Measurements from ENCODE around the gene PPP6R2. TPM values are rescaled to one million over a fixed set of nuclear protein-coding genes. Genes with fewer than 3 reads are reported as not detected.
"Not testable (repeated sequence)": the region's sequence is repeated elsewhere in the genome, so short reads cannot be mapped to it uniquely, and the experiment has no call there.

Gene PPP6R2
- total RNA-seq, 1 experiment from 2014 or later = 61.3 TPM

DNA sequence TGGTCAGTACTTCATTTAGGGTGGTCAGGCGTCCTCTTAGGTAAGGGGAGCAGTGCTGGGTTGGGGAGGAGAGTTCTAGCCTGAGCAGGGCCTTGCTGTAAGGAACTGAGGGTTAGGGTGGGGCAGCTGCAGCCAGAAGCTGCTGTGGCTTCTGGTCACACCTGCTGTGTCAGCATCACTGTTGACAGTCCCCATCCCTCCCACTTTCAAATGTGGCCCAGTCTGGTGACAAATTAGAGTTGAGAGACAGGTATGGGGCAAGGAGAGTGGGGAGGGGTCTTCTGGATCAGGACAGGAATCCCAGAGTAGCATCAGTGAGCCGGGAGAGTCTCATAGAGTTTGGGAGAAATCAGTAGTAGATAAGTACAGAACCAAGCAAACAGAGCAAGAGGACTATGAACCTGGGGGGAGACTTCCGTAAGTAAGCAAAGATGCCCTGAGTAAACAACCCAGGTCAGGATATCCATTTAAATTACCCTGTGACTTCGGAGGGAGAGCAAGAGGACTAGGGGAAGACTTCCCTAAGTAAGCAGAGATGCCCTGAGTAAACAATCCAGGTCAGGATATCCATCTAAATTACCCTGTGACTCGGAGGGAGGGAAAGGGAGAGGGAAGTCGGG is 53.7 kb downstream of the PPP6R2 start:
- Histone ChIP-seq H3K27ac (ENCODE audit: low read depth, low read length) (no peak overlapping the region), H3K4me2 (ENCODE audit: low read length) (no peak overlapping the region), H3K27me3 (ENCODE audit: insufficient read depth, low read length) (no peaks in the 10 kb centered on the region), H3K79me2 (ENCODE audit: insufficient read depth, low read length) (peaks cover 44% of the 10 kb centered on the region), H2AFZ (ENCODE audit: low read depth, low read length, poor library complexity, severe bottlenecking) (no peak overlapping the region), H3K9me2 (ENCODE audit: insufficient read depth) (no peaks in the 10 kb centered on the region), H3K4me1 (ENCODE audit: control insufficient read depth in 1 of 2, insufficient read depth in 2 of 2, low read length in 2 of 2) (no peaks in the 10 kb centered on the region), H3K9ac (ENCODE audit: low read length) (no peak overlapping the region), H3K4me3 (replicated peaks in 1 of 2; ENCODE audit: low read depth in 1 of 2, low read length in 2 of 2) (no peak overlapping the region), H4K20me1 (ENCODE audit: insufficient read depth) (no peaks in the 10 kb centered on the region), H3K36me3 (ENCODE audit: control insufficient read depth in 1 of 2, insufficient read depth in 2 of 2, low read length in 2 of 2) (peaks cover 14 to 17% of the 10 kb centered on the region in 2 experiments; a peak in 3 of 4 replicates), H3K9me3 (ENCODE audit: control insufficient read depth in 1 of 2, insufficient read depth in 1 of 2, low read depth in 1 of 2, low read length in 2 of 2) (no peaks in the 10 kb centered on the region)
- ATAC-seq (no peak), DNase-seq (ENCODE audit: low read depth, low spot score) (no peak)
- TF ChIP-seq, protein P1, sequence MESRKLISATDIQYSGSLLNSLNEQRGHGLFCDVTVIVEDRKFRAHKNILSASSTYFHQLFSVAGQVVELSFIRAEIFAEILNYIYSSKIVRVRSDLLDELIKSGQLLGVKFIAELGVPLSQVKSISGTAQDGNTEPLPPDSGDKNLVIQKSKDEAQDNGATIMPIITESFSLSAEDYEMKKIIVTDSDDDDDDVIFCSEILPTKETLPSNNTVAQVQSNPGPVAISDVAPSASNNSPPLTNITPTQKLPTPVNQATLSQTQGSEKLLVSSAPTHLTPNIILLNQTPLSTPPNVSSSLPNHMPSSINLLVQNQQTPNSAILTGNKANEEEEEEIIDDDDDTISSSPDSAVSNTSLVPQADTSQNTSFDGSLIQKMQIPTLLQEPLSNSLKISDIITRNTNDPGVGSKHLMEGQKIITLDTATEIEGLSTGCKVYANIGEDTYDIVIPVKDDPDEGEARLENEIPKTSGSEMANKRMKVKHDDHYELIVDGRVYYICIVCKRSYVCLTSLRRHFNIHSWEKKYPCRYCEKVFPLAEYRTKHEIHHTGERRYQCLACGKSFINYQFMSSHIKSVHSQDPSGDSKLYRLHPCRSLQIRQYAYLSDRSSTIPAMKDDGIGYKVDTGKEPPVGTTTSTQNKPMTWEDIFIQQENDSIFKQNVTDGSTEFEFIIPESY (IDR thresholded peaks at IDR 0.05; ENCODE audit: extremely low read depth, insufficient replicate concordance, low read length) = no peak
- no peak for TF ChIP-seq JUND (IDR thresholded peaks at IDR 0.05)
- TF ChIP-seq SRF (IDR thresholded peaks at IDR 0.05; ENCODE audit: low read depth) = no peak
- TF ChIP-seq, protein P2, sequence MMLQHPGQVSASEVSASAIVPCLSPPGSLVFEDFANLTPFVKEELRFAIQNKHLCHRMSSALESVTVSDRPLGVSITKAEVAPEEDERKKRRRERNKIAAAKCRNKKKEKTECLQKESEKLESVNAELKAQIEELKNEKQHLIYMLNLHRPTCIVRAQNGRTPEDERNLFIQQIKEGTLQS (IDR thresholded peaks at IDR 0.05) = no peak
- no peak for TF ChIP-seq EZH2 (IDR thresholded peaks at IDR 0.05)
- TF ChIP-seq ELF1 (IDR thresholded peaks at IDR 0.05; ENCODE audit: borderline replicate concordance, low read depth) = no peak
- TF ChIP-seq, protein P3, sequence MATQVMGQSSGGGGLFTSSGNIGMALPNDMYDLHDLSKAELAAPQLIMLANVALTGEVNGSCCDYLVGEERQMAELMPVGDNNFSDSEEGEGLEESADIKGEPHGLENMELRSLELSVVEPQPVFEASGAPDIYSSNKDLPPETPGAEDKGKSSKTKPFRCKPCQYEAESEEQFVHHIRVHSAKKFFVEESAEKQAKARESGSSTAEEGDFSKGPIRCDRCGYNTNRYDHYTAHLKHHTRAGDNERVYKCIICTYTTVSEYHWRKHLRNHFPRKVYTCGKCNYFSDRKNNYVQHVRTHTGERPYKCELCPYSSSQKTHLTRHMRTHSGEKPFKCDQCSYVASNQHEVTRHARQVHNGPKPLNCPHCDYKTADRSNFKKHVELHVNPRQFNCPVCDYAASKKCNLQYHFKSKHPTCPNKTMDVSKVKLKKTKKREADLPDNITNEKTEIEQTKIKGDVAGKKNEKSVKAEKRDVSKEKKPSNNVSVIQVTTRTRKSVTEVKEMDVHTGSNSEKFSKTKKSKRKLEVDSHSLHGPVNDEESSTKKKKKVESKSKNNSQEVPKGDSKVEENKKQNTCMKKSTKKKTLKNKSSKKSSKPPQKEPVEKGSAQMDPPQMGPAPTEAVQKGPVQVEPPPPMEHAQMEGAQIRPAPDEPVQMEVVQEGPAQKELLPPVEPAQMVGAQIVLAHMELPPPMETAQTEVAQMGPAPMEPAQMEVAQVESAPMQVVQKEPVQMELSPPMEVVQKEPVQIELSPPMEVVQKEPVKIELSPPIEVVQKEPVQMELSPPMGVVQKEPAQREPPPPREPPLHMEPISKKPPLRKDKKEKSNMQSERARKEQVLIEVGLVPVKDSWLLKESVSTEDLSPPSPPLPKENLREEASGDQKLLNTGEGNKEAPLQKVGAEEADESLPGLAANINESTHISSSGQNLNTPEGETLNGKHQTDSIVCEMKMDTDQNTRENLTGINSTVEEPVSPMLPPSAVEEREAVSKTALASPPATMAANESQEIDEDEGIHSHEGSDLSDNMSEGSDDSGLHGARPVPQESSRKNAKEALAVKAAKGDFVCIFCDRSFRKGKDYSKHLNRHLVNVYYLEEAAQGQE (IDR thresholded peaks at IDR 0.05; ENCODE audit: low read depth) = no peak
- TF ChIP-seq SIN3A (IDR thresholded peaks at IDR 0.05; ENCODE audit: low read depth) = no peak
- ChIA-PET CTCF (no interaction called here), POLR2A (no interaction called here), RAD21 (ENCODE audit: low non-redundant PET in 1 of 2, low total read pairs in 2 of 2, uncharacterized antibody in 2 of 2, unreplicated experiment in 2 of 2) (no interaction called here)
- intact Hi-C loops (cut with micrococcal nuclease) = no loop called here
- no TSS peak for BruUV-seq (replicated peaks)

DNA sequence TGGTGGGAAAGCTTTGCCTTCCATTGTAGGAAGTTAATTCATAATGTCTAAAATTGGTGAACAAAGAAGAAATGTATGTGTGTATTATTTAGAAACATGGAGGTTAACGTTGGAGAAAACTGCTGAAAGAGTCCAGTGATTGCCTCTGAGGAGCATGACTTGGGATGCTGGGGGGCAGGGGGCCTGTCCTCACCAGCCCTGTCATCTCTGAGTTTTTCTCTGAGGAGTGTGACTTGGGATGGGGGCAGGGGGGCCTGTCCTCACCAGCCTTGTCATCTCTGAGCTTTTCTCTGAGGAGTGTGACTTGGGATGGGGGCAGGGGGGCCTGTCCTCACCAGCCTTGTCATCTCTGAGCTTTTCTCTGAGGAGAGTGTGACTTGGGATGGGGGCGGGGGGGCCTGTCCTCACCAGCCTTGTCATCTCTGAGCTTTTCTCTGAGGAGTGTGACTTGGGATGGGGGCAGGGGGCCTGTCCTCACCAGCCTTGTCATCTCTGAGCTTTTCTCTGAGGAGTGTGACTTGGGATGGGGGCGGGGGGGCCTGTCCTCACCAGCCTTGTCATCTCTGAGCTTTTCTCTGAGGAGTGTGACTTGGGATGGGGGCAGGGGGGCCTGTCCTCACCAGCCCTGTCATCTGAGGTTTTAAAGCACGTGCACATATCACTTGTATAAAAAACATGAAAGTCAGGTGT is 54.4 kb downstream of the PPP6R2 start:
- H3K9ac ChIP-seq (ENCODE audit: low read length); RAD21 ChIA-PET (ENCODE audit: low non-redundant PET in 1 of 2, low total read pairs in 2 of 2, uncharacterized antibody in 2 of 2, unreplicated experiment in 2 of 2); H2AFZ ChIP-seq (ENCODE audit: low read depth, low read length, poor library complexity, severe bottlenecking); H3K9me3 ChIP-seq (ENCODE audit: control insufficient read depth in 1 of 2, insufficient read depth in 1 of 2, low read depth in 1 of 2, low read length in 2 of 2); BruUV-seq (replicated peaks); ATAC-seq; H3K4me2 ChIP-seq (ENCODE audit: low read length); H3K27ac ChIP-seq (ENCODE audit: low read depth, low read length); H3K4me1 ChIP-seq (ENCODE audit: control insufficient read depth in 1 of 2, insufficient read depth in 2 of 2, low read length in 2 of 2); H4K20me1 ChIP-seq (ENCODE audit: insufficient read depth); DNase-seq (ENCODE audit: low read depth, low spot score); H3K9me2 ChIP-seq (ENCODE audit: insufficient read depth); intact Hi-C loops (cut with micrococcal nuclease); H3K27me3 ChIP-seq (ENCODE audit: insufficient read depth, low read length); H3K4me3 ChIP-seq (replicated peaks in 1 of 2; ENCODE audit: low read depth in 1 of 2, low read length in 2 of 2); POLR2A ChIA-PET: not testable (repeated sequence)
- CTCF ChIA-PET = interaction anchor here (2.6 kb wide), 1 partner anchor 101 kb away, joined by 9 read pairs; no protein-coding TSS in a partner anchor
- H3K36me3 ChIP-seq (ENCODE audit: control insufficient read depth in 1 of 2, insufficient read depth in 2 of 2, low read length in 2 of 2) = peaks cover 14 to 21% of the 10 kb centered on the region in 2 experiments; a peak in 3 of 4 replicates
- peaks cover 44% of the 10 kb centered on the region for H3K79me2 ChIP-seq (ENCODE audit: insufficient read depth, low read length)
